Gastroesophageal sphincter (tissue), 4 donors: ENCODE data around the gene C3orf18. TPM values are rescaled to one million over a fixed set of nuclear protein-coding genes. Genes with fewer than 3 reads are reported as not detected.

ENCODE experiments used
- ATAC-seq: fragments of 150-250 bp; one replicate; pipeline ENCODE4 v1.9.1; 2016; ENCODE audit warnings: mild to moderate bottlenecking, moderate library complexity
- H3K27ac ChIP-seq, 4 donors: fragments of 200-600 bp; sonication (generic) in 3 of 4; 1 replicate in 3 of 4; 2 replicates in 1 of 4; pipeline ENCODE4 v1.5.1; 2016 to 2019
- H3K27me3 ChIP-seq: fragments of 200-600 bp; sonication (generic); one replicate; pipeline ENCODE4 v1.5.1; 2019
- H3K36me3 ChIP-seq, 2 donors: fragments of 200-600 bp; sonication (generic); one replicate each; pipeline ENCODE4 v1.5.1; 2019; ENCODE audit warnings: control low read depth in 1 of 2
- H3K4me1 ChIP-seq, 3 donors: fragments of 200-600 bp; sonication (generic); 1 replicate in 2 of 3; 2 replicates in 1 of 3; pipeline ENCODE4 v1.5.1; 2016 to 2019; ENCODE audit warnings: control low read depth in 2 of 3
- H3K4me3 ChIP-seq, 2 donors: fragments of 200-600 bp; sonication (generic); one replicate each; pipeline ENCODE4 v1.5.1; 2019; ENCODE audit warnings: mild to moderate bottlenecking in 1 of 2, moderate library complexity in 1 of 2
- H3K9me3 ChIP-seq, 3 donors: fragments of 200-600 bp; sonication (generic); one replicate each; pipeline ENCODE4 v1.5.1; 2017 to 2019; ENCODE audit warnings: control low read depth in 2 of 3
- EP300 ChIP-seq: sonication (generic); formaldehyde crosslinking; IDR thresholded peaks from one replicate; pipeline ENCODE4 v1.6.1; 2017; ENCODE audit warnings: antibody characterized with exemption, mild to moderate bottlenecking
- POLR2A ChIP-seq, 2 donors: fragments of 450-650 bp; IDR thresholded peaks; one replicate each; pipeline ENCODE4 v1.6.1; 2017; ENCODE audit warnings: antibody characterized with exemption in 2 of 2, mild to moderate bottlenecking in 2 of 2, moderate library complexity in 1 of 2
- POLR2AphosphoS5 ChIP-seq: sonication (generic); formaldehyde crosslinking; IDR thresholded peaks from one replicate; pipeline ENCODE4 v1.6.1; 2017; ENCODE audit warnings: antibody characterized with exemption
- WGBS, 2 donors: methylation state at CpG; one replicate each; pipeline ENCODE4 v1.1.5; 2018; ENCODE audit warnings: low coverage in 1 of 2; 5-methylcytosine and 5-hydroxymethylcytosine counted together
- total RNA-seq, 4 donors: library from RNA; depleted of rRNA; stranded (reverse); fragments of >200 nt; gene quantifications; one replicate each; pipeline ENCODE4 v1.1.0, GENCODE V29; 2016
- TF ChIP-seq, protein P1 (sequence below), 4 experiments: fragments of 200-600 bp in 2 of 4; fragments of 450-650 bp in 2 of 4; sonication (generic) in 1 of 4; IDR thresholded peaks; one replicate each; pipeline ENCODE4 v1.5.1; 2017 to 2019; ENCODE audit warnings: antibody characterized with exemption in 4 of 4, mild to moderate bottlenecking in 2 of 4, moderate library complexity in 2 of 4

Gene C3orf18
- total RNA-seq, 4 donors from 2014 or later, result 9.7 to 42.8 (median 25.3) TPM

DNA sequence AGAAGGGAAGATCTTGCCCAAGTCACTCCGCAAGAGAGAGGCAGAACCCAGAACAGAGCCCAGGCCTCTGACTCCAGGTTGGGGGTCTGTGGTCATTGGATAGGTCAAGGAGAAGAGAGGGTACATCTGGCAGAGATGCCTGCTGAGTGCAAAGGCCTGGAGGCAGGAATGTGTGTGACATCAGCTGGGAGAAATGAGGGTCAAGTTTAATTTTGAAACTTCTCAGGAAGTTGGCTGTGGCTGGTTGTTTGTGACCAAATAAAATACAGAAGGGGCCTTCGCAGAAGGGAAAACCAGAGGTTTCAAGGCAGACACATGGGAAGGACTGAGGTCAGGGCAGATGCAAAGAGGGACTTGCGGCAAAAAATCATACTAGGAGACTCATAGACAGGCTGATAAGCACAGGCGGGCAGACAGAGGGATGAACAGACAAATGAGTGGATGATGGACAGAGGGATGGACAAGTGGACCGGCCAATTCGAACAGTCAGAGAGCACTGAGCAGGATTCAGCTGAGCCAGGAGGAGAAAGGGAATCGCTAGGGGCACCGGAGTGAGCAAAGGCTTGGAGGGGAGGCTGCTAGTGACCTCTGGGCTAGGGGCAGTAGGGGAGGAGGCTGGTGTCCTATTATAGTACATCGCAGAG is 35.4 kb downstream of the C3orf18 start:
- 80 to 87% methylated on average over 3 to 8 of the region's 9 CpGs for WGBS, 2 donors
- Histone ChIP-seq H3K27ac (peak overlapping the region in 1 of 4 donors; percentile 17), H3K9me3 (no peaks in the 10 kb centered on the region), H3K4me3 (no peak overlapping the region), H3K27me3 (peaks cover 25% of the 10 kb centered on the region), H3K36me3 (no peaks in the 10 kb centered on the region), H3K4me1 (no peaks in the 10 kb centered on the region)
- TF ChIP-seq EP300 (no peak), POLR2A (IDR thresholded peaks at IDR 0.05) (no peak), POLR2AphosphoS5 (no peak)
- TF ChIP-seq, protein P1, sequence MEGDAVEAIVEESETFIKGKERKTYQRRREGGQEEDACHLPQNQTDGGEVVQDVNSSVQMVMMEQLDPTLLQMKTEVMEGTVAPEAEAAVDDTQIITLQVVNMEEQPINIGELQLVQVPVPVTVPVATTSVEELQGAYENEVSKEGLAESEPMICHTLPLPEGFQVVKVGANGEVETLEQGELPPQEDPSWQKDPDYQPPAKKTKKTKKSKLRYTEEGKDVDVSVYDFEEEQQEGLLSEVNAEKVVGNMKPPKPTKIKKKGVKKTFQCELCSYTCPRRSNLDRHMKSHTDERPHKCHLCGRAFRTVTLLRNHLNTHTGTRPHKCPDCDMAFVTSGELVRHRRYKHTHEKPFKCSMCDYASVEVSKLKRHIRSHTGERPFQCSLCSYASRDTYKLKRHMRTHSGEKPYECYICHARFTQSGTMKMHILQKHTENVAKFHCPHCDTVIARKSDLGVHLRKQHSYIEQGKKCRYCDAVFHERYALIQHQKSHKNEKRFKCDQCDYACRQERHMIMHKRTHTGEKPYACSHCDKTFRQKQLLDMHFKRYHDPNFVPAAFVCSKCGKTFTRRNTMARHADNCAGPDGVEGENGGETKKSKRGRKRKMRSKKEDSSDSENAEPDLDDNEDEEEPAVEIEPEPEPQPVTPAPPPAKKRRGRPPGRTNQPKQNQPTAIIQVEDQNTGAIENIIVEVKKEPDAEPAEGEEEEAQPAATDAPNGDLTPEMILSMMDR (IDR thresholded peaks at IDR 0.05), result no peak
- ATAC-seq, result no peak

DNA sequence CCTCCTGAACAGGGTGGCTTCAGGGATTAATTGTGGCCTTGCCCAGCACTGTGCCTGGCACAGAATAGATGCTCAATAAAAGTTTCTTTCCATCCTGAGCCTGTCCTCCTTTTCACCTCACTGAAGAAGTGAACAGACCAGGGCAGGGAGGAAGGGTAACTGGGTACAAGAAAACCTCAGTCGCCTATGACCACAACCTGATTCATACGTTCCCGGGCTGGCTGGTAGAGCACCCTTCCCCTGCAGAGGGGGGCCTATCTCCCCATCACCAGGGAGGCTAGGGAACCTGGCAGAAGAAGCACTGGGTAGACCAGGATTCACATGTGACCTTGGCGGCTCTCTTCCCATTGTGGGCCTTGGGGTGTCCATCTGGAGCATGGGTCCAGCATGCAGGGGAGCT is 36.3 kb downstream of the C3orf18 start:
- H3K27ac ChIP-seq, result no peak overlapping the region
- no peaks in the 10 kb centered on the region for H3K9me3 ChIP-seq
- no peak for TF ChIP-seq POLR2A (IDR thresholded peaks at IDR 0.05)
- TF ChIP-seq, protein P1 (IDR thresholded peaks at IDR 0.05), result no peak
- TF ChIP-seq EP300, result no peak
- no peak for TF ChIP-seq POLR2AphosphoS5
- no peak for ATAC-seq
- peaks cover 21% of the 10 kb centered on the region for H3K27me3 ChIP-seq
- H3K36me3 ChIP-seq, result no peaks in the 10 kb centered on the region
- no peak overlapping the region for H3K4me3 ChIP-seq
- WGBS, 2 donors, result no CpG with 5 or more reads among the region's 4 CpGs
- no peaks in the 10 kb centered on the region for H3K4me1 ChIP-seq

DNA sequence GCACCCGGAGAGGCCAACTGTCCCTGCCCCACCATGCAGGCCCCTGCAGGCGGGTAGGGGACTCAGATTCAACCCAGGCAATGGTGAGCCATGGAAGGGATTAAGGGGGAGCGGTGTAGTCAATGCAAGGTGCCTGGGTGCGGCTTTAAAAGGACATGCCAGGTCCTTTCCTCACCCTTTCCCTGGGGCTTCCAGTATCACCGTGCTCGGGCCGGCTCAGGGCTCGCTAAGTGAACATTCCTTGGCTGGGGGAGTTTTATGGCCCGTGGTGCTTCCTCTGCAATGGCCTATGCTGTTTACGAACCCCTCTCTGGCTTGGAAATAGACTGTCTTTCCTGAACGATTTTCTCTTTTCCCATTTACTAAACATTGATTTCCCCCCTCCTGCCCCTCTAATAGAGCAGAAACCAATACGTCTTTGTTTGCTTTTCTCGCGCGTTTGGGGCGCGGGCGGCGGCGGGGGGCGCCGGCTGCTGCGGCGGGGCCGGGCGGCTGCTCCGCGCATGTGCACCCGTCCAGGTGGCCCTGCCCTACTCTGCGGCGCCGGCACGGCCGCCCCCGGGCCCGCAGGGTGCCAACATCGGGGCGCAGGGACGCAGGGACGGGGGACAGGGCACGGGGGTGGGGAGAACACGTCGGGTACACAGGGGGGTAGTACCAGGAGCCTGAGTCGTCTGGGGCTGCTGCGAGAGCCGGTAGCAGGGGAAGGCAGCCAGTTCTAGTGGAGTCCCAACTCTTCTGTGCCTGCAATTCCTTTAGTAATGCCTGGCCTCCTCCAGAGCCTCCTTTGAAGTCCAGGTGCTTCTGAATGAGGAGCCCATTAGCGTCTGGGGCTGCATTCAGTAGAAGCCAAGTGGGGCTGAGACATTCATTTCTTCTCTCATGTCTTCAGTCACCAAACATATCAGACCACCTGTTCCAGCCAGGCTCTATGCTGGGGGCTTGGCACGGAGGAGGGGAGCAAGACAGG is 37.3 kb downstream of the C3orf18 start:
- 20% methylated on average over 3 of the region's 48 CpGs; no CpG with 5 or more reads in 1 of the 2 donors for WGBS, 2 donors
- Histone ChIP-seq H3K9me3 (no peaks in the 10 kb centered on the region), H3K36me3 (no peaks in the 10 kb centered on the region), H3K4me3 (peak overlapping the region in 1 of 2 donors; percentile 16), H3K27me3 (peaks cover 21% of the 10 kb centered on the region), H3K4me1 (no peaks in the 10 kb centered on the region), H3K27ac (no peak overlapping the region)
- TF ChIP-seq POLR2A (IDR thresholded peaks at IDR 0.05), result no peak
- no peak for TF ChIP-seq POLR2AphosphoS5
- TF ChIP-seq, protein P1 (IDR thresholded peaks at IDR 0.05), result no peak
- no peak for TF ChIP-seq EP300
- ATAC-seq, result no peak

DNA sequence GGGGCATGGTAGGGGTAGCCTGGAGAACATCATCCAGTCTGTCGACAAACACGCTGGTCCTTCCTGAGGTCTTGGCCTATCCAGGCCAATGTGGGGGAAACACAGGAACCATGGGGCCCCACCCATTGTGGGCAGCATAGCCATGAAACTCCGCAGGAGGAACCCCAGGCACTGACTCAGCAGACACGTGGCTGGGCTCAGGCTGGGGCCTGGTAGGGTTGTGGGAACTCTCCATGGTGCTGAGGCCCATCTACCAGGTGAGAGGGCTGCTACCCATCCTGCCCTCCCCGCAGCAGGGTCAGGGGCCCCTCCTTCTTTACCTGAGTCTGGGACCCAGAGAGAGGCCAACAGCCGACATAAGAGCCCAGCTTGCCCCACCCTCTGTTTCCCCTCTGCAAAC is 41.6 kb downstream of the C3orf18 start:
- Histone ChIP-seq H3K27ac (no peak overlapping the region), H3K4me3 (no peak overlapping the region), H3K9me3 (no peaks in the 10 kb centered on the region), H3K36me3 (no peaks in the 10 kb centered on the region), H3K4me1 (no peaks in the 10 kb centered on the region), H3K27me3 (peaks cover 24% of the 10 kb centered on the region)
- WGBS, 2 donors, result 37 to 40% methylated on average over 2 to 3 of the region's 6 CpGs
- TF ChIP-seq, protein P1 (IDR thresholded peaks at IDR 0.05), result no peak
- TF ChIP-seq EP300 (no peak), POLR2AphosphoS5 (no peak), POLR2A (IDR thresholded peaks at IDR 0.05) (no peak)
- no peak for ATAC-seq
